ENCODE data around the gene GHDC.

DNA sequence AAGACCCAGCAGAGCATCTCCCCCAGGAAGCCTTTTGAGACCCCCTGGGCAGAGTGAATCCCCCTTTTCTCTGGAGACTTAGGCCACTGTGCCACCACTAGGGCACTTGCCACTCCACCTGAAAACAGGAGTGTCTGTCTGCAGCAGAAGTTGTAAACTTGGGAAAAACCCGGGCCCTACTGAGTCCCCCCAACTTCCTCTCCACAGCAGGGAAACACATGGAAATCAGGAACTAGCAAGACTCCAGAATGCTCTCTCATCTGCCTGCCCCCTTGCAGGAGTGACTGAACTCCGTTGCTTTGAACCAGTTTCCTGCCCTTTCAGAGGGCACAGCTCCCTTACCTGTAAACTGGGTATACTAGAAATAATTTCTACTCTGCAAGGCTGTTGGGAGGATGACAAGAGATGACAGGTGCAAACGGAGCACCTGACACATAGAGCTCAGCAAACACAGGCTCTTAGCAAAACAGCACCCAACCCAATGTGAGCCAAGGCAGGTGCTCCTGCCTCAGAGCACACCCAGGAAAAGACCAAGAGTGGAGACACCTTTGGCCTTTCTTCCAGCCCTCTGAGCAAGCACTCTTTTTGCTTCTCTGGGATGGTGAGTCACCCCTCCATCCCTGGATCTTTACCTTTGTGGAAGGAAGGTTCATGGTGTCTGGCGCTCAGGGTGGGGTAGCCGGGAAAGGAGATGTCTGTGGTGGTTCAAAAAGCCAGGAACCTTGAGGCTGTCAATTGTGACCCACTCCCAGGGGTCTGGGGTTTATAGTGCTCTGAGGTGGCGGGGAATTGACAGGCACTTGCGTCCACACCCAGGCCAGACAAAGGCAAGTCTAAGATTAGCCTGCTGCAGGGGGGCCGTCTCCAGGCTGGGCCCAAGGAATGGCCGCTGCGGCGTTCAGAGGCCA, 9.3 kb downstream of the GHDC start, which contains the start of gene HCRT:
- TF ChIP-seq, protein P1, sequence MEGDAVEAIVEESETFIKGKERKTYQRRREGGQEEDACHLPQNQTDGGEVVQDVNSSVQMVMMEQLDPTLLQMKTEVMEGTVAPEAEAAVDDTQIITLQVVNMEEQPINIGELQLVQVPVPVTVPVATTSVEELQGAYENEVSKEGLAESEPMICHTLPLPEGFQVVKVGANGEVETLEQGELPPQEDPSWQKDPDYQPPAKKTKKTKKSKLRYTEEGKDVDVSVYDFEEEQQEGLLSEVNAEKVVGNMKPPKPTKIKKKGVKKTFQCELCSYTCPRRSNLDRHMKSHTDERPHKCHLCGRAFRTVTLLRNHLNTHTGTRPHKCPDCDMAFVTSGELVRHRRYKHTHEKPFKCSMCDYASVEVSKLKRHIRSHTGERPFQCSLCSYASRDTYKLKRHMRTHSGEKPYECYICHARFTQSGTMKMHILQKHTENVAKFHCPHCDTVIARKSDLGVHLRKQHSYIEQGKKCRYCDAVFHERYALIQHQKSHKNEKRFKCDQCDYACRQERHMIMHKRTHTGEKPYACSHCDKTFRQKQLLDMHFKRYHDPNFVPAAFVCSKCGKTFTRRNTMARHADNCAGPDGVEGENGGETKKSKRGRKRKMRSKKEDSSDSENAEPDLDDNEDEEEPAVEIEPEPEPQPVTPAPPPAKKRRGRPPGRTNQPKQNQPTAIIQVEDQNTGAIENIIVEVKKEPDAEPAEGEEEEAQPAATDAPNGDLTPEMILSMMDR (conservative IDR thresholded peaks at IDR 0.05), result no peak
- no peak for TF ChIP-seq EZH2 (IDR thresholded peaks at IDR 0.05; ENCODE audit: low read depth)
